ENCODE results near the gene CACNA2D4.

GRCh38 chr12:1808798-1809480 lies 109.5 kb downstream of the CACNA2D4 start:
- TF ChIP-seq, protein P1, sequence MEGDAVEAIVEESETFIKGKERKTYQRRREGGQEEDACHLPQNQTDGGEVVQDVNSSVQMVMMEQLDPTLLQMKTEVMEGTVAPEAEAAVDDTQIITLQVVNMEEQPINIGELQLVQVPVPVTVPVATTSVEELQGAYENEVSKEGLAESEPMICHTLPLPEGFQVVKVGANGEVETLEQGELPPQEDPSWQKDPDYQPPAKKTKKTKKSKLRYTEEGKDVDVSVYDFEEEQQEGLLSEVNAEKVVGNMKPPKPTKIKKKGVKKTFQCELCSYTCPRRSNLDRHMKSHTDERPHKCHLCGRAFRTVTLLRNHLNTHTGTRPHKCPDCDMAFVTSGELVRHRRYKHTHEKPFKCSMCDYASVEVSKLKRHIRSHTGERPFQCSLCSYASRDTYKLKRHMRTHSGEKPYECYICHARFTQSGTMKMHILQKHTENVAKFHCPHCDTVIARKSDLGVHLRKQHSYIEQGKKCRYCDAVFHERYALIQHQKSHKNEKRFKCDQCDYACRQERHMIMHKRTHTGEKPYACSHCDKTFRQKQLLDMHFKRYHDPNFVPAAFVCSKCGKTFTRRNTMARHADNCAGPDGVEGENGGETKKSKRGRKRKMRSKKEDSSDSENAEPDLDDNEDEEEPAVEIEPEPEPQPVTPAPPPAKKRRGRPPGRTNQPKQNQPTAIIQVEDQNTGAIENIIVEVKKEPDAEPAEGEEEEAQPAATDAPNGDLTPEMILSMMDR (conservative IDR thresholded peaks at IDR 0.05; ENCODE audit: low read depth, low read length) = no peak
- TF ChIP-seq EZH2 (IDR thresholded peaks at IDR 0.05; ENCODE audit: low read length, unreplicated experiment) (no peak), EZH2phosphoT487 (IDR thresholded peaks at IDR 0.05; ENCODE audit: borderline replicate concordance, low read length) (no peak)
